ENCODE measurements around the gene FNIP2.
A peak's percentile ranks its signal among the peaks of the same experiment; 100 is the strongest.
"Not testable (repeated sequence)": the region's sequence is repeated elsewhere in the genome, so short reads cannot be mapped to it uniquely, and the experiment has no call there.

The FNIP2 gene

GRCh38 chr4:158875455-158875854, 106.6 kb downstream of the FNIP2 start:
- no peak for DNase-seq

- no peak for DNase-seq
These were observed 108.2 kb downstream of the FNIP2 start for GRCh38 chr4:158877069-158877468.

GRCh38 chr4:158882142-158882541, 113.3 kb downstream of the FNIP2 start:
- DNase-seq, result not testable (repeated sequence)

- no peak for DNase-seq
These were observed 115.5 kb downstream of the FNIP2 start for GRCh38 chr4:158884280-158884679.

- DNase-seq, result no peak
These were observed 116.7 kb downstream of the FNIP2 start for GRCh38 chr4:158885564-158885963.

- no peak for DNase-seq
These were observed 121.5 kb downstream of the FNIP2 start for GRCh38 chr4:158890294-158890693.

GRCh38 chr4:158891256-158891655, 122.4 kb downstream of the FNIP2 start:
- DNase-seq, result no peak

GRCh38 chr4:158894826-158895225, 126.0 kb downstream of the FNIP2 start:
- DNase-seq, result no peak

- DNase-seq, result no peak
These were observed 127.2 kb downstream of the FNIP2 start for GRCh38 chr4:158895797-158896576.

- DNase-seq, result not testable (repeated sequence)
These were observed 127.9 kb downstream of the FNIP2 start for GRCh38 chr4:158896577-158897238.

GRCh38 chr4:158900408-158900807, 131.6 kb downstream of the FNIP2 start:
- DNase-seq, result not testable (repeated sequence)

GRCh38 chr4:158902280-158903078, 133.7 kb downstream of the FNIP2 start:
- peak; percentile 35 for DNase-seq

- DNase-seq, result no peak
These were observed 134.2 kb downstream of the FNIP2 start for GRCh38 chr4:158903079-158903456.

GRCh38 chr4:158903472-158904043, 134.7 kb downstream of the FNIP2 start:
- DNase-seq, result no peak

- no peak for DNase-seq
These were observed 136.0 kb downstream of the FNIP2 start for GRCh38 chr4:158904815-158905214.

GRCh38 chr4:158906073-158906472, 137.2 kb downstream of the FNIP2 start:
- DNase-seq, result no peak

GRCh38 chr4:158912390-158912789, 143.6 kb downstream of the FNIP2 start:
- DNase-seq, result no peak

GRCh38 chr4:158912806-158913205, 144.0 kb downstream of the FNIP2 start:
- DNase-seq, result no peak

GRCh38 chr4:158913766-158914165, 144.9 kb downstream of the FNIP2 start:
- no peak for DNase-seq

- DNase-seq, result no peak
These were observed 145.4 kb downstream of the FNIP2 start for GRCh38 chr4:158914218-158914617.

GRCh38 chr4:158915683-158916241, 146.9 kb downstream of the FNIP2 start:
- DNase-seq, result no peak

- DNase-seq, result peak; percentile 75
These were observed 151.7 kb downstream of the FNIP2 start for GRCh38 chr4:158920452-158920996.

GRCh38 chr4:158927774-158928173, 158.9 kb downstream of the FNIP2 start:
- not testable (repeated sequence) for DNase-seq

Measured in hematopoietic multipotent progenitor cell treated with erythropoietin and hydrocortisone succinate and interleukin-3 and kit ligand, for 8 days (in vitro differentiated cells).